ENCODE results near the gene CSPG5. TPM values are rescaled to one million over a fixed set of nuclear protein-coding genes. Genes with fewer than 3 reads are reported as not detected.

The CSPG5 gene
- total RNA-seq, 4 donors from 2014 or later: 1.3 to 1.7 TPM; not detected in 2

GRCh38 chr3:47515100-47515499 is 63.6 kb downstream of the CSPG5 start:
- TF ChIP-seq POLR2A (IDR thresholded peaks at IDR 0.05) (no peak), CTCF (IDR thresholded peaks at IDR 0.05) (no peak)
- Histone ChIP-seq H3K4me3 (no peak overlapping the region), H3K4me1 (peaks cover 0 to 11% (median 0%) of the 10 kb centered on the region in 4 donors), H3K27me3 (no peaks in the 10 kb centered on the region), H3K9me3 (no peaks in the 10 kb centered on the region), H3K27ac (no peak overlapping the region), H3K36me3 (peaks cover 0 to 8% (median 0%) of the 10 kb centered on the region in 3 donors)
- no peak for DNase-seq

- peak within 1 kb of the TSS; percentile 59 to 90 (median 69) for H3K4me3 ChIP-seq
- peaks cover 0 to 23% (median 0%) of the 10 kb centered on the region in 3 donors for H3K36me3 ChIP-seq
- peaks cover 0 to 11% (median 0%) of the 10 kb centered on the region in 4 donors for H3K4me1 ChIP-seq
- TF ChIP-seq CTCF (IDR thresholded peaks at IDR 0.05) (peak; percentile 3 to 70 (median 52)), POLR2A (IDR thresholded peaks at IDR 0.05) (peak; percentile 55 to 63)
- no peaks in the 10 kb centered on the region for H3K27me3 ChIP-seq
- H3K27ac ChIP-seq: peak within 1 kb of the TSS; percentile 88 to 99 (median 92)
- H3K9me3 ChIP-seq: no peaks in the 10 kb centered on the region
- peak; percentile 95 to 98 (median 98) for DNase-seq
Measured at GRCh38 chr3:47513125-47513929, 65.3 kb downstream of the CSPG5 start, which contains the start of gene ELP6. Gene ELP6 (minus strand): TSS chr3:47513712. CDS start chr3:47513590, 122 bp downstream.

GRCh38 chr3:47512416-47513124 is 66.1 kb downstream of the CSPG5 start:
- Histone ChIP-seq H3K4me1 (peaks cover 0 to 11% (median 0%) of the 10 kb centered on the region in 4 donors), H3K4me3 (peak overlapping the region; percentile 59 to 90 (median 69)), H3K27me3 (no peaks in the 10 kb centered on the region), H3K27ac (peak overlapping the region; percentile 88 to 99 (median 92)), H3K9me3 (no peaks in the 10 kb centered on the region), H3K36me3 (peaks cover 0 to 23% (median 0%) of the 10 kb centered on the region in 3 donors)
- DNase-seq: peak; percentile 29 to 55 (median 54)
- TF ChIP-seq CTCF (IDR thresholded peaks at IDR 0.05): no peak
- TF ChIP-seq POLR2A (IDR thresholded peaks at IDR 0.05): no peak

Small RNAs within 50 kb of the gene (small RNA-seq; reads per million reads assigned to genes)
- 0 reads per million in 2 donors for gene RN7SL870P

Other genes starting within 250 kb of the CSPG5 start
- 100 to 1,000 TPM in 1 of 4 donors, 10 to 100 TPM in 3; 52.4 to 284 (median 80.8) TPM for gene PTPN23, start 197.8 kb downstream of the CSPG5 start, total RNA-seq
- gene SCAP, start 102.9 kb downstream of the CSPG5 start, total RNA-seq: 100 to 1,000 TPM; 111 to 257 (median 207) TPM
- gene ELP6, start 65.2 kb downstream of the CSPG5 start, total RNA-seq: 10 to 100 TPM in 2 of 4 donors, 1 to 10 TPM in 2; 8.3 to 25.9 (median 13.4) TPM
- 100 to 1,000 TPM in 1 of 4 donors, 10 to 100 TPM in 3; 25.0 to 110 (median 56.4) TPM for gene SMARCC1, start 203.0 kb upstream of the CSPG5 start, total RNA-seq
- 10 to 100 TPM; 42.0 to 72.9 (median 58.5) TPM for gene DHX30, start 224.3 kb upstream of the CSPG5 start, total RNA-seq